ENCODE measurements around the gene C8A.

C8A gene

GRCh38 chr1:56903778-56904177, 49.2 kb downstream of the C8A start:
- H3K9ac ChIP-seq (ENCODE audit: low read length) = no peak overlapping the region
- no peak overlapping the region for H4K91ac ChIP-seq (ENCODE audit: low read depth, low read length)
- no peak overlapping the region for H2BK120ac ChIP-seq (ENCODE audit: insufficient read depth, low read length, poor library complexity)
- H2BK5ac ChIP-seq (ENCODE audit: low read depth, low read length, poor library complexity) = no peak overlapping the region
- H4K8ac ChIP-seq (ENCODE audit: low read depth, low read length) = no peak overlapping the region
- no peak for DNase-seq
- H3K4me3 ChIP-seq (ENCODE audit: low read depth, low read length) = no peak overlapping the region
- no peak overlapping the region for H2AFZ ChIP-seq (ENCODE audit: insufficient read depth, low read length, poor library complexity)
- no peaks in the 10 kb centered on the region for H3K79me2 ChIP-seq (ENCODE audit: control insufficient read depth, insufficient read depth, low read length, poor library complexity)
- no peak overlapping the region for H3K4ac ChIP-seq (ENCODE audit: low read depth, low read length)
- no peaks in the 10 kb centered on the region for H3K79me1 ChIP-seq (ENCODE audit: low read length)
- H3K23ac ChIP-seq (ENCODE audit: low read length) = no peak overlapping the region
- no peaks in the 10 kb centered on the region for H3K27me3 ChIP-seq (ENCODE audit: insufficient read depth, low read length)
- H2BK12ac ChIP-seq (ENCODE audit: low read length) = no peak overlapping the region
- WGBS (ENCODE audit: extremely low coverage, insufficient coverage, insufficient read length) = no CpG with 5 or more reads among the region's 1 CpG
- no peak overlapping the region for H3K27ac ChIP-seq (ENCODE audit: low read depth, low read length)
- H3K36me3 ChIP-seq (ENCODE audit: control insufficient read depth in 1 of 2, insufficient read depth in 2 of 2, low read length in 2 of 2) = no peaks in the 10 kb centered on the region
- H3K4me1 ChIP-seq (ENCODE audit: control insufficient read depth in 1 of 2, insufficient read depth in 2 of 2, low read length in 2 of 2) = no peaks in the 10 kb centered on the region
- H4K12ac ChIP-seq (ENCODE audit: low read depth, low read length) = no peak overlapping the region
- no peaks in the 10 kb centered on the region for H3K9me3 ChIP-seq (ENCODE audit: insufficient read depth, low read depth, low read length)
- no peak overlapping the region for H3K14ac ChIP-seq (ENCODE audit: low read length)
- H2AK5ac ChIP-seq (ENCODE audit: low read length) = no peak overlapping the region
- H3K4me2 ChIP-seq (ENCODE audit: low read length) = no peak overlapping the region
- no peak overlapping the region for H3K18ac ChIP-seq (ENCODE audit: low read length)

GRCh38 chr1:56904663-56905397, 50.2 kb downstream of the C8A start:
- Histone ChIP-seq H3K79me1 (ENCODE audit: low read length) (no peaks in the 10 kb centered on the region), H4K91ac (ENCODE audit: low read depth, low read length) (no peak overlapping the region), H3K4me2 (ENCODE audit: low read length) (no peak overlapping the region), H2AFZ (ENCODE audit: insufficient read depth, low read length, poor library complexity) (no peak overlapping the region), H2BK5ac (ENCODE audit: low read depth, low read length, poor library complexity) (no peak overlapping the region), H3K18ac (ENCODE audit: low read length) (no peak overlapping the region), H2BK12ac (ENCODE audit: low read length) (no peak overlapping the region), H3K4ac (ENCODE audit: low read depth, low read length) (no peak overlapping the region), H3K4me1 (ENCODE audit: control insufficient read depth in 1 of 2, insufficient read depth in 2 of 2, low read length in 2 of 2) (no peaks in the 10 kb centered on the region), H3K9ac (ENCODE audit: low read length) (no peak overlapping the region), H3K14ac (ENCODE audit: low read length) (no peak overlapping the region), H3K4me3 (ENCODE audit: low read depth, low read length) (no peak overlapping the region), H3K23ac (ENCODE audit: low read length) (no peak overlapping the region), H3K79me2 (ENCODE audit: control insufficient read depth, insufficient read depth, low read length, poor library complexity) (no peaks in the 10 kb centered on the region), H3K36me3 (ENCODE audit: control insufficient read depth in 1 of 2, insufficient read depth in 2 of 2, low read length in 2 of 2) (no peaks in the 10 kb centered on the region), H3K27me3 (ENCODE audit: insufficient read depth, low read length) (no peaks in the 10 kb centered on the region), H2AK5ac (ENCODE audit: low read length) (no peak overlapping the region), H3K27ac (ENCODE audit: low read depth, low read length) (no peak overlapping the region), H4K8ac (ENCODE audit: low read depth, low read length) (no peak overlapping the region), H2BK120ac (ENCODE audit: insufficient read depth, low read length, poor library complexity) (no peak overlapping the region), H3K9me3 (ENCODE audit: insufficient read depth, low read depth, low read length) (no peaks in the 10 kb centered on the region), H4K12ac (ENCODE audit: low read depth, low read length) (no peak overlapping the region)
- no peak for DNase-seq
- no CpG with 5 or more reads among the region's 2 CpGs for WGBS (ENCODE audit: extremely low coverage, insufficient coverage, insufficient read length)

- Histone ChIP-seq H3K4me3 (ENCODE audit: low read depth, low read length) (no peak overlapping the region), H3K9me3 (ENCODE audit: insufficient read depth, low read depth, low read length) (no peaks in the 10 kb centered on the region), H3K36me3 (ENCODE audit: control insufficient read depth in 1 of 2, insufficient read depth in 2 of 2, low read length in 2 of 2) (no peaks in the 10 kb centered on the region), H3K27ac (ENCODE audit: low read depth, low read length) (no peak overlapping the region), H3K4me2 (ENCODE audit: low read length) (no peak overlapping the region), H3K79me2 (ENCODE audit: control insufficient read depth, insufficient read depth, low read length, poor library complexity) (no peaks in the 10 kb centered on the region), H2AFZ (ENCODE audit: insufficient read depth, low read length, poor library complexity) (no peak overlapping the region), H2BK5ac (ENCODE audit: low read depth, low read length, poor library complexity) (no peak overlapping the region), H3K14ac (ENCODE audit: low read length) (no peak overlapping the region), H2AK5ac (ENCODE audit: low read length) (no peak overlapping the region), H3K4me1 (ENCODE audit: control insufficient read depth in 1 of 2, insufficient read depth in 2 of 2, low read length in 2 of 2) (peaks cover 0 to 3% of the 10 kb centered on the region in 2 experiments), H4K8ac (ENCODE audit: low read depth, low read length) (no peak overlapping the region), H3K79me1 (ENCODE audit: low read length) (no peaks in the 10 kb centered on the region), H4K91ac (ENCODE audit: low read depth, low read length) (no peak overlapping the region), H3K23ac (ENCODE audit: low read length) (no peak overlapping the region), H3K18ac (ENCODE audit: low read length) (no peak overlapping the region), H2BK120ac (ENCODE audit: insufficient read depth, low read length, poor library complexity) (no peak overlapping the region), H3K27me3 (ENCODE audit: insufficient read depth, low read length) (no peaks in the 10 kb centered on the region), H4K12ac (ENCODE audit: low read depth, low read length) (no peak overlapping the region), H3K4ac (ENCODE audit: low read depth, low read length) (no peak overlapping the region), H2BK12ac (ENCODE audit: low read length) (no peak overlapping the region), H3K9ac (ENCODE audit: low read length) (no peak overlapping the region)
- no CpG with 5 or more reads among the region's 3 CpGs for WGBS (ENCODE audit: extremely low coverage, insufficient coverage, insufficient read length)
- no peak for DNase-seq
Observed at GRCh38 chr1:56905667-56906066, 51.1 kb downstream of the C8A start.

- no peaks in the 10 kb centered on the region for H3K79me1 ChIP-seq (ENCODE audit: low read length)
- no peak overlapping the region for H2BK5ac ChIP-seq (ENCODE audit: low read depth, low read length, poor library complexity)
- H3K27me3 ChIP-seq (ENCODE audit: insufficient read depth, low read length) = no peaks in the 10 kb centered on the region
- no peak overlapping the region for H4K91ac ChIP-seq (ENCODE audit: low read depth, low read length)
- no peaks in the 10 kb centered on the region for H3K36me3 ChIP-seq (ENCODE audit: control insufficient read depth in 1 of 2, insufficient read depth in 2 of 2, low read length in 2 of 2)
- H2AK5ac ChIP-seq (ENCODE audit: low read length) = no peak overlapping the region
- no peak overlapping the region for H3K4ac ChIP-seq (ENCODE audit: low read depth, low read length)
- no peak overlapping the region for H3K27ac ChIP-seq (ENCODE audit: low read depth, low read length)
- H2BK12ac ChIP-seq (ENCODE audit: low read length) = no peak overlapping the region
- H3K4me2 ChIP-seq (ENCODE audit: low read length) = no peak overlapping the region
- H3K4me3 ChIP-seq (ENCODE audit: low read depth, low read length) = no peak overlapping the region
- H3K9ac ChIP-seq (ENCODE audit: low read length) = no peak overlapping the region
- no peak overlapping the region for H3K18ac ChIP-seq (ENCODE audit: low read length)
- H3K4me1 ChIP-seq (ENCODE audit: control insufficient read depth in 1 of 2, insufficient read depth in 2 of 2, low read length in 2 of 2) = peaks cover 4 to 7% of the 10 kb centered on the region in 2 experiments
- no CpG with 5 or more reads among the region's 1 CpG for WGBS (ENCODE audit: extremely low coverage, insufficient coverage, insufficient read length)
- no peak overlapping the region for H2AFZ ChIP-seq (ENCODE audit: insufficient read depth, low read length, poor library complexity)
- H4K12ac ChIP-seq (ENCODE audit: low read depth, low read length) = no peak overlapping the region
- no peaks in the 10 kb centered on the region for H3K79me2 ChIP-seq (ENCODE audit: control insufficient read depth, insufficient read depth, low read length, poor library complexity)
- DNase-seq = no peak
- H3K14ac ChIP-seq (ENCODE audit: low read length) = no peak overlapping the region
- no peak overlapping the region for H3K23ac ChIP-seq (ENCODE audit: low read length)
- H3K9me3 ChIP-seq (ENCODE audit: insufficient read depth, low read depth, low read length) = peaks cover 2% of the 10 kb centered on the region
- H2BK120ac ChIP-seq (ENCODE audit: insufficient read depth, low read length, poor library complexity) = no peak overlapping the region
- H4K8ac ChIP-seq (ENCODE audit: low read depth, low read length) = no peak overlapping the region
Observed at GRCh38 chr1:56908619-56909221, 54.1 kb downstream of the C8A start.

All from trophoblast cell (in vitro differentiated cells and primary cell).